ENCODE data around the gene RGL4. TPM values are rescaled to one million over a fixed set of nuclear protein-coding genes. Genes with fewer than 3 reads are reported as not detected.

RGL4 gene
- total RNA-seq, 4 donors from 2014 or later, result 0.25 to 1.3 TPM; not detected in 2

GRCh38 chr22:23688121-23688520 lies 2.7 kb upstream of the RGL4 start:
- WGBS, 2 donors, result 95 to 96% methylated on average over 10 of the region's 10 CpGs

DNA sequence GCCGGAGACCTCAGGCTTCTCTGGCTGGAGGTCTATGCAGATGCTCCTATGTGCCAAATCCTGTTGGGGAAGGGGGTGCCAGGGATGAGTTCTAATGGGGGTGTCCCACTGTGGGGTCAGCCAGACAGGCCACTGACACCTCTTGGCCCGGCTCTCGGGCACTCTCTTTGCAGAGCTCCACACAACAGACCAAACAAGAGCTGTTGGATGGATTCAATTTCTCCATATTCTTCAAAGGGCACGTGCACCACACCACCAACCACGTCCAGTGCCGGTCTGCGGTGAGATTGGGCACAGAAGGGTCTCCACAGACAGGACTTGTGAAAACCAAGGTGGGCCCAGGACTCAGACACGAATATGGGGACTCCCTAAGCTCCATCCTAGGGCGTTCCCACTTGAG lies 2.2 kb upstream of the RGL4 start:
- Histone ChIP-seq H3K4me1 (no peaks in the 10 kb centered on the region), H3K4me3 (replicated peaks in 1 of 3) (no peak overlapping the region), H3K27ac (no peak overlapping the region), H3K36me3 (peaks cover under 1 to 3% of the 10 kb centered on the region in 2 donors), H3K27me3 (no peaks in the 10 kb centered on the region), H3K9me3 (no peaks in the 10 kb centered on the region)
- 91% methylated on average over 7 to 9 of the region's 9 CpGs for WGBS, 2 donors
- no peak for DNase-seq
- intact Hi-C loops (cut with DNase I), result no loop called here
- no peak for TF ChIP-seq POLR2A (IDR thresholded peaks at IDR 0.05)
- TF ChIP-seq, protein P1, sequence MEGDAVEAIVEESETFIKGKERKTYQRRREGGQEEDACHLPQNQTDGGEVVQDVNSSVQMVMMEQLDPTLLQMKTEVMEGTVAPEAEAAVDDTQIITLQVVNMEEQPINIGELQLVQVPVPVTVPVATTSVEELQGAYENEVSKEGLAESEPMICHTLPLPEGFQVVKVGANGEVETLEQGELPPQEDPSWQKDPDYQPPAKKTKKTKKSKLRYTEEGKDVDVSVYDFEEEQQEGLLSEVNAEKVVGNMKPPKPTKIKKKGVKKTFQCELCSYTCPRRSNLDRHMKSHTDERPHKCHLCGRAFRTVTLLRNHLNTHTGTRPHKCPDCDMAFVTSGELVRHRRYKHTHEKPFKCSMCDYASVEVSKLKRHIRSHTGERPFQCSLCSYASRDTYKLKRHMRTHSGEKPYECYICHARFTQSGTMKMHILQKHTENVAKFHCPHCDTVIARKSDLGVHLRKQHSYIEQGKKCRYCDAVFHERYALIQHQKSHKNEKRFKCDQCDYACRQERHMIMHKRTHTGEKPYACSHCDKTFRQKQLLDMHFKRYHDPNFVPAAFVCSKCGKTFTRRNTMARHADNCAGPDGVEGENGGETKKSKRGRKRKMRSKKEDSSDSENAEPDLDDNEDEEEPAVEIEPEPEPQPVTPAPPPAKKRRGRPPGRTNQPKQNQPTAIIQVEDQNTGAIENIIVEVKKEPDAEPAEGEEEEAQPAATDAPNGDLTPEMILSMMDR (IDR thresholded peaks at IDR 0.05), result no peak

More at GRCh38 chr22:23688121-23688520, 2.7 kb upstream of the RGL4 start:
- no peaks in the 10 kb centered on the region for H3K27me3 ChIP-seq
- DNase-seq, result no peak
- no peak overlapping the region for H3K27ac ChIP-seq
- TF ChIP-seq, protein P1 (IDR thresholded peaks at IDR 0.05), result no peak
- TF ChIP-seq POLR2A (IDR thresholded peaks at IDR 0.05), result no peak
- no peaks in the 10 kb centered on the region for H3K4me1 ChIP-seq
- intact Hi-C loops (cut with DNase I), result no loop called here
- H3K9me3 ChIP-seq, result no peaks in the 10 kb centered on the region
- no peak overlapping the region for H3K4me3 ChIP-seq (replicated peaks in 1 of 3)
- H3K36me3 ChIP-seq, result no peaks in the 10 kb centered on the region

GRCh38 chr22:23689414-23689813 lies 1.4 kb upstream of the RGL4 start:
- intact Hi-C loops (cut with DNase I), result no loop called here
- Histone ChIP-seq H3K9me3 (no peaks in the 10 kb centered on the region), H3K27ac (no peak overlapping the region), H3K4me1 (no peaks in the 10 kb centered on the region), H3K36me3 (peaks cover 9 to 10% of the 10 kb centered on the region in 2 donors), H3K4me3 (replicated peaks in 1 of 3) (no peak overlapping the region), H3K27me3 (no peaks in the 10 kb centered on the region)
- 92 to 100% methylated on average over 7 of the region's 7 CpGs for WGBS, 2 donors
- no peak for TF ChIP-seq POLR2A (IDR thresholded peaks at IDR 0.05)
- TF ChIP-seq, protein P1 (IDR thresholded peaks at IDR 0.05), result no peak
- DNase-seq, result no peak

- H3K27ac ChIP-seq, result no peak overlapping the region
- WGBS, 2 donors, result 90 to 96% methylated on average over 7 to 8 of the region's 12 CpGs
- TF ChIP-seq POLR2A (IDR thresholded peaks at IDR 0.05), result no peak
- TF ChIP-seq, protein P1 (IDR thresholded peaks at IDR 0.05), result no peak
These were observed 1.1 kb downstream of the RGL4 start for GRCh38 chr22:23691748-23692423.

GRCh38 chr22:23692598-23693291 lies 1.9 kb downstream of the RGL4 start:
- Histone ChIP-seq H3K9me3 (no peaks in the 10 kb centered on the region), H3K4me1 (no peaks in the 10 kb centered on the region), H3K27me3 (no peaks in the 10 kb centered on the region), H3K27ac (no peak overlapping the region), H3K4me3 (replicated peaks in 1 of 3) (no peak overlapping the region), H3K36me3 (peaks cover 13 to 17% of the 10 kb centered on the region in 2 donors)
- no peak for TF ChIP-seq POLR2A (IDR thresholded peaks at IDR 0.05)
- TF ChIP-seq, protein P1 (IDR thresholded peaks at IDR 0.05), result no peak
- intact Hi-C loops (cut with DNase I), result no loop called here
- no peak for DNase-seq
- 95 to 96% methylated on average over 11 to 12 of the region's 12 CpGs for whole genome bisulfite sequencing, 2 donors

More at GRCh38 chr22:23691748-23692423, 1.1 kb downstream of the RGL4 start:
- H3K4me1 ChIP-seq, result no peaks in the 10 kb centered on the region
- no peak overlapping the region for H3K4me3 ChIP-seq (replicated peaks in 1 of 3)
- intact Hi-C loops (cut with DNase I), result no loop called here
- no peak for DNase-seq
- no peaks in the 10 kb centered on the region for H3K27me3 ChIP-seq
- no peaks in the 10 kb centered on the region for H3K9me3 ChIP-seq
- H3K36me3 ChIP-seq, result peaks cover 13 to 17% of the 10 kb centered on the region in 2 donors
